GM21786 (cell line): Measurements from ENCODE around the gene SHC3.
"Not testable (repeated sequence)": the region's sequence is repeated elsewhere in the genome, so short reads cannot be mapped to it uniquely, and the experiment has no call there.

Source experiments
- ATAC-seq: cut with Tn5 transposase; IDR thresholded peaks from one replicate; pipeline ENCODE4 v1.9.1; 2021; ENCODE audit not compliant: unreplicated experiment

The SHC3 gene, protein sequence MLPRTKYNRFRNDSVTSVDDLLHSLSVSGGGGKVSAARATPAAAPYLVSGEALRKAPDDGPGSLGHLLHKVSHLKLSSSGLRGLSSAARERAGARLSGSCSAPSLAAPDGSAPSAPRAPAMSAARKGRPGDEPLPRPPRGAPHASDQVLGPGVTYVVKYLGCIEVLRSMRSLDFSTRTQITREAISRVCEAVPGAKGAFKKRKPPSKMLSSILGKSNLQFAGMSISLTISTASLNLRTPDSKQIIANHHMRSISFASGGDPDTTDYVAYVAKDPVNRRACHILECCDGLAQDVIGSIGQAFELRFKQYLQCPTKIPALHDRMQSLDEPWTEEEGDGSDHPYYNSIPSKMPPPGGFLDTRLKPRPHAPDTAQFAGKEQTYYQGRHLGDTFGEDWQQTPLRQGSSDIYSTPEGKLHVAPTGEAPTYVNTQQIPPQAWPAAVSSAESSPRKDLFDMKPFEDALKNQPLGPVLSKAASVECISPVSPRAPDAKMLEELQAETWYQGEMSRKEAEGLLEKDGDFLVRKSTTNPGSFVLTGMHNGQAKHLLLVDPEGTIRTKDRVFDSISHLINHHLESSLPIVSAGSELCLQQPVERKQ

DNA sequence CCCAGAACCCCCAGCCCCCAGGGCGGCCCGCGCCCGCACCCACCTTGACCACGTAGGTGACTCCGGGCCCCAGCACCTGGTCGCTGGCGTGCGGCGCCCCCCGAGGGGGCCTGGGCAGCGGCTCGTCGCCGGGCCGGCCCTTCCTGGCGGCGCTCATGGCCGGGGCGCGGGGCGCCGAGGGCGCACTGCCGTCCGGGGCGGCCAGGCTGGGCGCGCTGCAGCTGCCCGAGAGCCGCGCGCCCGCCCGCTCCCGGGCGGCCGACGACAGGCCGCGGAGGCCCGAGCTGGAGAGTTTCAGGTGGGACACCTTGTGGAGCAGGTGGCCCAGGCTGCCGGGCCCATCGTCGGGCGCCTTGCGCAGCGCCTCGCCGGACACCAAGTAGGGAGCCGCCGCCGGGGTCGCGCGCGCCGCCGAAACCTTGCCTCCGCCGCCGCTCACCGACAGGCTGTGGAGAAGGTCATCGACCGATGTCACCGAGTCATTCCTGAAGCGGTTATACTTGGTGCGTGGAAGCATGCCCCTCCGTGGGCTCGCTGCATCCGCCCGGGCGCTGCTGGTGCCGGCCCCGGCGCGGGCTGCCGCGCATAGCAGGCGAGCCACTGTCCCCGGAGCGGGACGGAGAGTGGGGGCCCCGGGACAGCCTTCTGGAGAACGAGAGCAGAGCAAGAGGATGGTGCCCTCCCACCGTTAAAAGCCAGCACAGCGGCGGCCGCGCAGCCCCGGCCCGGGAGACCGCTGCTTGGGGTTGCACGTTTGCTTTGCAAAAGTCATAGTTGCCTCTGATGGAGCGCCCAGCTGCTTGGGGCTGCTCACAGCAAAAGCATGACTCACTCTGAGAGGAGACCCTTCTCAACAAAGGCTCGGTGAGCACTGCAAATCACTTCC lies at the start of gene SHC3:
TSS of gene SHC3 (minus strand) at position 875 of the 886 bp plus-strand sequence. CDS start at position 517, 358 bp downstream.
- no peak for ATAC-seq

DNA sequence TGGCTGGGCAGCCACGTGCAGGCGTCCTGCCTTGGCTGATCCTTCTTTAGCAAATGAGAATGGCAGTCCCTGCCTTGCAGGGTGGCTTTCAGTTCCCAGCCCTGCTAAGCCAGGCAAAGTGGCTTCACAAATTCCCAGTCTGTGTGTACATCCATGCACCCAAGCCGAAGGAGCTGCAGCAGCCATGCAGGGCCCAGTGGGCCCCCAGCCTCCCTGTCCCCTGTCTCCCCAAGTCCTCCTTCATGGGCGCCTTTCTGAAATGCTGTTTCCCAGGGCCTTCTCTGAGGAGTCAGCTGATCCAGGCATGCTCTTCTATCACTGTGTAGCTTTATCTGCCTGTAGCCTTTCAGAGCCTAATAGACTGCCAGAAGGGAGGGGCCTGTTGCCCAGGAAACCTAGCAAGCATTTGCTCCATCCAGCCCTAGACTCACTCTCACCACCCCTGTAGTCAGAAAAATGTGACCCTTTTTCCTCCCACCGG lies 47.4 kb upstream of the SHC3 start:
- no peak for ATAC-seq

DNA sequence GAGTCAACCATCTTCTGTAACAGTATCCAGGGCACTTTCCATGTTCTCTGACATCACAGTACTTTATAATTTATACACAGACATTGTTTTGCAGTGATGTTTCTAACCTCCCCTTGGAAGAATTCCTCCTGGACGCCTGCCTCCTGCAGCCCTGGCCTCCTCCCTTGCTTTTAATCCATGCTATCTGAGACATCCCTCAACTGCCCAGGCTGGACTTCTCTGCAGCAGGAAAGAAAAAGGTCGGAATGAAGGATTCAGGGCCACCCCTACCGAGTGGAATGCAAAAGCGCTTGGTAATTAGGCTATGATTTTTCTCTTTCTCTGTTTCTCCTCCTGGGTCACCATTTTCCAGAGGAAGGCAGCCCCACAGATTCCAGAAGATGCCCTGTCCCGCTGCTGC lies 47.0 kb upstream of the SHC3 start:
- ATAC-seq, result no peak

DNA sequence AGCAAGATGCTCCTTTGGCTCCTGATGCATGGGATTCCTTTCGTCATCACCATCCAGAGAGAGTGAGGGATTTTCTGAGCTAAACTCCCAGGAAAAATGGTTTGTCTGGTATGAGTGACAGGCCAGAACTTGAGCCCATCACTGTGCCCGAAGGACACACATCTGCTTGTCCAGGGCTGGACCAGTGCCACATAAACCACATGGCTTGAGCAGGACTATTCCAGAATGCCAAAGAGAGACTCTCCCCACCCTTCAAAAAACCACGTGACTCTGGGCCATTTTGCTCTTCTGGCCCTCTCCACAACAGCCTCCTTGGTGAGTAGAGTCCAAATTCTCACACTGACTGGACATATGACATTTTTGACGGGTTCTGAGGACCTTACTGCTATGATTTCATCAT lies 46.4 kb upstream of the SHC3 start:
- no peak for ATAC-seq

DNA sequence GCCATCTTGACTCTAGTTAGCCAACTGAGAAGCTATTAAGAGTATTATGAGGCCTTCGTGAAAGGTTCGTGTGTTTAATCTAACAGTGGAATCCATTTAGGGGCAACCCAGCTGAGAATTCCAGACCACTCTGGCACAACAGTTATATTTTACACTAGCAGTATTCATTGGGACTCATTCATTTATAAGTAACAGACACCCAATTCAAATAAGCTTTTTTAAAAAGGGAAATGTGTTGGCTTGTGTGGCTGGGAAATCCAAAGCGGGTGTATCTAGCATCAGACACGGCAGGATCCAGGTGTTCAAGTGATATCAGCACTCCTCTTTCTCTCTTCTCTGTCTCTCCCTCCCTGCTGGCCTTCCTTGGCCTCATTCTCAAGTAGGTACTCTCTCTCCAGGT lies 46.0 kb upstream of the SHC3 start:
- ATAC-seq, result no peak

GRCh38 chr9:89223396-89223977 lies 44.9 kb upstream of the SHC3 start:
- no peak for ATAC-seq

DNA sequence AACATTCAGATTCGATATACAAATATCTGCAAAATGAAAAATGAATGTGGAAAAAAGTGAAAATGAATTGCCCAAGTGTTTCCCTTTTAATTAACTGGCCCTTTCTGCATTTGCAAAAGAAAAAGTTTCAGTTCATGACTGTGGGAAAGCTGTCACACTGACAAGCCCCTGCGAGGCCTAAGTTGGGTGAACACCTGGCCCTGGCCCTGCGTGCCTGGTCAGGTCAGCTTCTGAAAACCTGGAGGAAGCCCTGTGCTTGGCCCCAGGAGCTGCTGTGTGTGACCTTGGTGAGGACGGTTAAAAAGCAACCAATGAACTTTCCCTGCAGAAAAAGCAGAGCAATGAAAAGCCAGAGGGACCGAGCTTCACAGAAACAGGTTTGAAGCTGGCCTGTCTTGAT lies 41.0 kb upstream of the SHC3 start:
- no peak for ATAC-seq

GRCh38 chr9:89218040-89218928 lies 39.7 kb upstream of the SHC3 start:
- ATAC-seq, result no peak

- ATAC-seq, result no peak
Observed at GRCh38 chr9:89215342-89215741, 36.7 kb upstream of the SHC3 start.

DNA sequence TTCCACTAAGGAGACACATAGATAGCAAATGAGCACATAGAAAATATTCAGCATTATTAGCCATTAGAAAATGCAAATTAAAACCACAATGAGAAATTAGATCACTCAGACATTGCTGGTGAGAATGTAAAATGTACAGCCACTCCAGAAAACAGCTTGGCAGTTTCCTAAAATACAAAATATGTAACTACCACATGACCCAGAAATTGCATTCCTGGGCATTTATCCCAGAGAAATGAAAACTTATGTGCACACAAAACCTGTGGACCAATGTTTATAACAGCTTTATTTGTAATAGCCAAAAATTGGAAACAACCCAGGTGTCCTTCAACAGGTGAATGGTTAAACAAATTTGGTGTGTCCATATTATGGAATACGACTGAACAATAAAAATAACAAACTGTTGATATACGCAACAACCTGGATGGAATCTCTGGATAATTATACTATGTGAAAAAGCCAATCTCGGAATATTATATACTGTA lies 34.8 kb upstream of the SHC3 start:
- ATAC-seq, result no peak

GRCh38 chr9:89212171-89212570 lies 33.6 kb upstream of the SHC3 start:
- ATAC-seq, result no peak

- ATAC-seq, result not testable (repeated sequence)
Observed at GRCh38 chr9:89209311-89209710, 30.7 kb upstream of the SHC3 start.

GRCh38 chr9:89207026-89207425 lies 28.4 kb upstream of the SHC3 start:
- ATAC-seq, result no peak

DNA sequence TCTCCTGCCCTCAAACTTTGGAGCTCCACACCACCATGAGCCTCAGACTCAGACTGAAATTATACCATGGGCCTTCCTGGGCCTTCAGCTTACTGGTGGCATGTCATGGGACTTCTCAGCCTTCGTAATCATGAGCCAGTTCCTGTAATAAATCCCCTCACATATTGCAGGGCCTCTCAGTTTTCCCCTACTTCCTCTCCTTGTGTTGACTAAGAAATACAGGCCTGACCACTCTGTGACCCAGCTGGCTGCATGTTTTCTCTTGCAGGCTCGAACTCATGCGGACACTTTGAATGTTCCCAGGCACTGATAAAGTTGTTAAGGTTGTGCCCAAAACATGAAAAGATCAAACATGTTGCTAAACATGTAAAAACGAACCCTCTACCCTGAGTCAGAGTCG lies 26.2 kb upstream of the SHC3 start:
- no peak for ATAC-seq

DNA sequence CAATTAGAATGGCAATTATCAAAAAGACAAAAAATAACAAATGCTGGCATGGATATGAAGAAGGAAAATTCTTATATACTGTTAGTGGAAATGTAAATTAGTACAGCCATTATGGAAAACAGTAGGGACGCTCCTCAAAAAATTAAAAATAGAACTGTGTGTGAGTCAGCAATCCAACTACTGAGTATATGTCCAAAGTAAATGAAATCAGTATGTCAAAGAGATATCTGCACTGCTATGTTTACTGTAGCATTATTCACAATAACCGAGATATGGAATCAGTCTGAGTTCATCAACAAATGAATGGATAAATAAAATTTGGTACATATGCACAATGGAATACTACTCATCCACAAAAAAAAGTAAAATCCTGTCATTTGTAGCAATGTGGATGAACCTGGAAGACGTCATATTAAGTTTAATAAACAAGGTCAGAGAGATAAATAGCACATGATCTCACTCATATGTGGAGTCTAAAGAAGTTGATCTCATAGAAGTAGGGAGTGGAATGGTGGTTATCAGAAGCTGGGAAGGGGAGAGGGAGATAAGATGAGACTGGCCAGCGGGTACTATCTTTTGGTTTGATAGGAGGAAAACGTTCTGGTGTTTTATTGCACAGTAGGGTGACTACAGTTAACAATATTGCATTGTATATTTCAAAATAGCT lies 16.6 kb upstream of the SHC3 start:
- ATAC-seq, result no peak

- ATAC-seq, result no peak
Observed at GRCh38 chr9:89194421-89195130, 16.0 kb upstream of the SHC3 start.

GRCh38 chr9:89191004-89191403 lies 12.4 kb upstream of the SHC3 start:
- no peak for ATAC-seq

- no peak for ATAC-seq
Observed at GRCh38 chr9:89189215-89189614, 10.6 kb upstream of the SHC3 start.

DNA sequence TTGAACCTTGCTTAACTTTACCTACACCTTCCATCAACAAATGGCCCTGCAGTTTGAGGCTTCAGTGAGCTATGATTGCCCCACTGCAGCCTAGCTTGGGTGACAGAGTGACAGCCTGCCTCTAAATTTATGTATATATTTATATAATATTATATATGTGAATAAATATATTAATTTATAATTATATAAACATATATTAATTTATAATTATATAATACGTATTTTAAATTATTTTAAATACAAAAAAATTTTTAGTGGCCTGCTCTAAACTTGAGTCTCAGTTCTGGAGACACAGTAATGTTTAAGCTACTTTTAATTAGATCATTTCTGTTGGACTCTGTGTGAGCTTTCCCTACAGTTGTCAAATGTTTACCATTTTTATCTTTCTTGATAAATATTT lies 9.3 kb upstream of the SHC3 start:
- no peak for ATAC-seq
